ENCODE data around the gene NRAP. TPM values are rescaled to one million over a fixed set of nuclear protein-coding genes. Genes with fewer than 3 reads are reported as not detected.

NRAP gene
- polyA plus RNA-seq, 3 donors, result not detected

DNA sequence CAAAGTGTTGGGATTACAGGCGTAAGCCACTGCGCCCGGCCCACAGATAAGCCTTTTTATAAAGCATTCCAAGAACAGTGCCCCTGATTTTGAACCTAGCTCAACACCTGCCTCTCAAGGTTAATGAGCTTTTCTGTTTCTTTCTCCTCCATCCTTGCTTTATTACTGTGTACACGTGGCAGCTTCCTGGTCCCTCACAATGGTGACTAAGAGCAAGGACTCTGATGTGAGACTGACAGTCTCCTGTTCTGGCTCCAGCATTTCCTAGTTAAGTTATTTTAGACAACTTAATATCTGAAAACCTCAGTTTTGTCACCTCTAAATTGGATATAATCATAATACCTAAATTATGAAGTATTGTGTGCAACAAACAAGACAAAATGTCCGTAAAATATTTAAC, 101.1 kb downstream of the NRAP start:
- intact Hi-C loops (cut with micrococcal nuclease), result no loop called here
- H3K4me3 Mint-ChIP-seq, result no peak overlapping the region
- no peaks in the 10 kb centered on the region for H3K36me3 ChIP-seq (replicated peaks in 1 of 2; ENCODE audit: control insufficient read depth in 1 of 2, insufficient read depth in 2 of 2, low read length in 2 of 2)
- H2AFZ ChIP-seq (ENCODE audit: insufficient read depth, low read depth, low read length, poor library complexity, severe bottlenecking), result peak overlapping the region; percentile 48
- DNase-seq, result no peak
- H3K27me3 Mint-ChIP-seq (ENCODE audit: low read depth in 3 of 3), result peaks cover 6 to 11% (median 9%) of the 10 kb centered on the region in 3 donors
- H3K4me3 ChIP-seq (replicated peaks in 1 of 3; ENCODE audit: low read depth in 2 of 3, low read length in 3 of 3), result no peak overlapping the region
- no peak overlapping the region for H3K9ac ChIP-seq (ENCODE audit: insufficient read depth, low read length, poor library complexity, severe bottlenecking)
- WGBS (ENCODE audit: insufficient coverage), result 100% methylated on average over 2 of the region's 5 CpGs
- no peaks in the 10 kb centered on the region for H3K36me3 Mint-ChIP-seq
- no peak overlapping the region for H3K27ac Mint-ChIP-seq
- H3K79me2 ChIP-seq (ENCODE audit: insufficient read depth, low read length), result no peaks in the 10 kb centered on the region
- TF ChIP-seq, protein P1, sequence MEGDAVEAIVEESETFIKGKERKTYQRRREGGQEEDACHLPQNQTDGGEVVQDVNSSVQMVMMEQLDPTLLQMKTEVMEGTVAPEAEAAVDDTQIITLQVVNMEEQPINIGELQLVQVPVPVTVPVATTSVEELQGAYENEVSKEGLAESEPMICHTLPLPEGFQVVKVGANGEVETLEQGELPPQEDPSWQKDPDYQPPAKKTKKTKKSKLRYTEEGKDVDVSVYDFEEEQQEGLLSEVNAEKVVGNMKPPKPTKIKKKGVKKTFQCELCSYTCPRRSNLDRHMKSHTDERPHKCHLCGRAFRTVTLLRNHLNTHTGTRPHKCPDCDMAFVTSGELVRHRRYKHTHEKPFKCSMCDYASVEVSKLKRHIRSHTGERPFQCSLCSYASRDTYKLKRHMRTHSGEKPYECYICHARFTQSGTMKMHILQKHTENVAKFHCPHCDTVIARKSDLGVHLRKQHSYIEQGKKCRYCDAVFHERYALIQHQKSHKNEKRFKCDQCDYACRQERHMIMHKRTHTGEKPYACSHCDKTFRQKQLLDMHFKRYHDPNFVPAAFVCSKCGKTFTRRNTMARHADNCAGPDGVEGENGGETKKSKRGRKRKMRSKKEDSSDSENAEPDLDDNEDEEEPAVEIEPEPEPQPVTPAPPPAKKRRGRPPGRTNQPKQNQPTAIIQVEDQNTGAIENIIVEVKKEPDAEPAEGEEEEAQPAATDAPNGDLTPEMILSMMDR (IDR thresholded peaks at IDR 0.05), result no peak
- no peaks in the 10 kb centered on the region for H4K20me1 ChIP-seq (ENCODE audit: insufficient read depth, low read length)
- no peak overlapping the region for H3K4me2 ChIP-seq (replicated peaks; ENCODE audit: extremely low read depth, low read length, poor library complexity, severe bottlenecking)
- no peak overlapping the region for H3K27ac ChIP-seq (ENCODE audit: low read depth in 1 of 2, low read length in 2 of 2)
- H3K4me1 Mint-ChIP-seq, result peaks cover 5% of the 10 kb centered on the region
- H3K4me1 ChIP-seq (ENCODE audit: control insufficient read depth in 1 of 2, insufficient read depth in 2 of 2, low read length in 2 of 2), result peaks cover 0 to 4% of the 10 kb centered on the region in 2 donors
- no peaks in the 10 kb centered on the region for H3K9me3 Mint-ChIP-seq
- no peaks in the 10 kb centered on the region for H3K9me3 ChIP-seq (replicated peaks in 1 of 2; ENCODE audit: control insufficient read depth in 1 of 2, insufficient read depth in 1 of 2, low read length in 2 of 2)
- H3K27me3 ChIP-seq (ENCODE audit: control insufficient read depth in 2 of 2, insufficient read depth in 2 of 2, low read length in 2 of 2), result peaks cover 0 to 9% of the 10 kb centered on the region in 2 donors

DNA sequence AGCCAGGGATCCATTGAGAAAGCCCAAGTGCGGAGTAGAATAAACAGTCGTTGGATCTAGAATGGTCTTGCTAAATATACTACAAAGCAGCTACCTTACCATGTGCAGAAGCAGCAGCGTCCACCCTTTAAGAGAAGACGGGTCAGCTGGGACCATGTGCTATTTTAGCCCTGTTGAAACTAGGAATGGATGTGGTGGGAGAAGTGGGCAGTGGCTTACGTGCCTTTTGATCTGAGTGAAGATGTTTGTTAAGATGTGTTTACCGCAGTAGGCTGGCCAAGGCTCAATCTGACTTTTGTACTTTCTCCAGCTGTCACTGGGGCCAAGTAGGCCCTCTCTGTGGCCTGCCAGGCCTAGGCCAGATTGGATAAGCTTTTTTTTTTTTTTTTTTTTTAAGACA, 101.8 kb downstream of the NRAP start:
- intact Hi-C loops (cut with micrococcal nuclease), result no loop called here
- Histone ChIP-seq H3K27ac (ENCODE audit: low read depth in 1 of 2, low read length in 2 of 2) (no peak overlapping the region), H3K4me1 (ENCODE audit: control insufficient read depth in 1 of 2, insufficient read depth in 2 of 2, low read length in 2 of 2) (peaks cover 0 to 4% of the 10 kb centered on the region in 2 donors), H2AFZ (ENCODE audit: insufficient read depth, low read depth, low read length, poor library complexity, severe bottlenecking) (no peak overlapping the region), H3K36me3 (replicated peaks in 1 of 2; ENCODE audit: control insufficient read depth in 1 of 2, insufficient read depth in 2 of 2, low read length in 2 of 2) (no peaks in the 10 kb centered on the region), H3K4me2 (replicated peaks; ENCODE audit: extremely low read depth, low read length, poor library complexity, severe bottlenecking) (no peak overlapping the region), H3K9ac (ENCODE audit: insufficient read depth, low read length, poor library complexity, severe bottlenecking) (no peak overlapping the region), H4K20me1 (ENCODE audit: insufficient read depth, low read length) (no peaks in the 10 kb centered on the region), H3K27me3 (ENCODE audit: control insufficient read depth in 2 of 2, insufficient read depth in 2 of 2, low read length in 2 of 2) (peaks cover 0 to 10% of the 10 kb centered on the region in 2 donors), H3K79me2 (ENCODE audit: insufficient read depth, low read length) (no peaks in the 10 kb centered on the region), H3K9me3 (replicated peaks in 1 of 2; ENCODE audit: control insufficient read depth in 1 of 2, insufficient read depth in 1 of 2, low read length in 2 of 2) (no peaks in the 10 kb centered on the region), H3K4me3 (replicated peaks in 1 of 3; ENCODE audit: low read depth in 2 of 3, low read length in 3 of 3) (no peak overlapping the region)
- WGBS (ENCODE audit: insufficient coverage), result 80% methylated on average over 1 of the region's 6 CpGs
- H3K27ac Mint-ChIP-seq, result no peak overlapping the region
- TF ChIP-seq, protein P1 (IDR thresholded peaks at IDR 0.05), result no peak
- H3K9me3 Mint-ChIP-seq, result no peaks in the 10 kb centered on the region
- no peak for DNase-seq
- H3K4me1 Mint-ChIP-seq, result peaks cover 9% of the 10 kb centered on the region
- no peaks in the 10 kb centered on the region for H3K36me3 Mint-ChIP-seq
- no peak overlapping the region for H3K4me3 Mint-ChIP-seq
- H3K27me3 Mint-ChIP-seq (ENCODE audit: low read depth in 3 of 3), result peaks cover 9 to 14% (median 13%) of the 10 kb centered on the region in 3 donors
